Tibial artery (tissue), 4 donors: Measurements from ENCODE around the gene ATXN7.

Experiments
- DNase-seq, 2 donors: peaks; one replicate each; pipeline ENCODE4 v3.0.0-alpha.2; 2019
- H3K27ac ChIP-seq, 2 donors: fragments of 200-600 bp; sonication (generic) in 1 of 2; 1 replicate in 1 of 2; 2 replicates in 1 of 2; pipeline ENCODE4 v1.5.1; 2018 to 2019; ENCODE audit warnings: mild to moderate bottlenecking in 1 of 2
- H3K27me3 ChIP-seq, 2 donors: fragments of 200-600 bp; sonication (generic) in 1 of 2; one replicate each; pipeline versions ENCODE4 v1.5.1 to v1.6.0; 2016 to 2019
- H3K36me3 ChIP-seq, 3 donors: fragments of 200-600 bp; sonication (generic) in 2 of 3; one replicate each; pipeline ENCODE4 v1.5.1; 2016 to 2019; ENCODE audit warnings: mild to moderate bottlenecking in 2 of 3
- H3K4me1 ChIP-seq, 4 donors: fragments of 200-600 bp; sonication (generic) in 2 of 4; 1 replicate in 3 of 4; 2 replicates in 1 of 4; pipeline ENCODE4 v1.5.1; 2016 to 2019
- H3K4me3 ChIP-seq, 2 donors: fragments of 200-600 bp; sonication (generic) in 1 of 2; 1 replicate in 1 of 2; 2 replicates in 1 of 2; pipeline ENCODE4 v1.5.1; 2018 to 2019; ENCODE audit warnings: mild to moderate bottlenecking in 2 of 2
- H3K9me3 ChIP-seq, 3 donors: fragments of 200-600 bp; sonication (generic) in 1 of 3; one replicate each; pipeline ENCODE4 v1.5.1; 2016 to 2019
- intact Hi-C: fragments of 100-400 bp; cut with DNase I; formaldehyde crosslinking; loops from one replicate; pipeline ENCODE4 v1.15.0; 2023; ENCODE audit warnings: low total_unique reads
- TF ChIP-seq, protein P1 (sequence below), 2 experiments: fragments of 200-600 bp in 1 of 2; fragments of 450-650 bp in 1 of 2; IDR thresholded peaks; one replicate each; pipeline ENCODE4 v1.5.1; 2017 to 2019; ENCODE audit warnings: antibody characterized with exemption in 2 of 2, mild to moderate bottlenecking in 1 of 2, moderate library complexity in 1 of 2

The ATXN7 gene

DNA sequence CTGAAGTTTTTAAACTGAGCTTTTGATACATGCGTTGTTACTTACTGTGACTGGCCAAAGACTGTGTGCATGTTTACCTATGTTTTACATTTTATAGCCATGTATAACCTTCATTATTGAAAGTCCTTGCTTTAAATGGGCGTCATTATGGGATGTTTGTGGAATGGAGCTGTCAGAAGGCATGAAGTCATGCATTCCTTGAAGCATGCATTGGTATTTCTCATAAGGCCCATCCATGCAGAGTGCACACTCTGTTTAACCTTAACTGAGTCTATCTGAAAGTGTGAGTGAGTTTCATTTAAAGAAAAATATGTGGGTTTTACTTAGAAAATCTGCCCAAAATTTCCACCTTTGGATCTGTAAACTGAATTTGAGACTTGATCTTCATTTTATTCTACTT, 108.5 kb downstream of the ATXN7 start:
- no peaks in the 10 kb centered on the region for H3K27me3 ChIP-seq
- TF ChIP-seq, protein P1, sequence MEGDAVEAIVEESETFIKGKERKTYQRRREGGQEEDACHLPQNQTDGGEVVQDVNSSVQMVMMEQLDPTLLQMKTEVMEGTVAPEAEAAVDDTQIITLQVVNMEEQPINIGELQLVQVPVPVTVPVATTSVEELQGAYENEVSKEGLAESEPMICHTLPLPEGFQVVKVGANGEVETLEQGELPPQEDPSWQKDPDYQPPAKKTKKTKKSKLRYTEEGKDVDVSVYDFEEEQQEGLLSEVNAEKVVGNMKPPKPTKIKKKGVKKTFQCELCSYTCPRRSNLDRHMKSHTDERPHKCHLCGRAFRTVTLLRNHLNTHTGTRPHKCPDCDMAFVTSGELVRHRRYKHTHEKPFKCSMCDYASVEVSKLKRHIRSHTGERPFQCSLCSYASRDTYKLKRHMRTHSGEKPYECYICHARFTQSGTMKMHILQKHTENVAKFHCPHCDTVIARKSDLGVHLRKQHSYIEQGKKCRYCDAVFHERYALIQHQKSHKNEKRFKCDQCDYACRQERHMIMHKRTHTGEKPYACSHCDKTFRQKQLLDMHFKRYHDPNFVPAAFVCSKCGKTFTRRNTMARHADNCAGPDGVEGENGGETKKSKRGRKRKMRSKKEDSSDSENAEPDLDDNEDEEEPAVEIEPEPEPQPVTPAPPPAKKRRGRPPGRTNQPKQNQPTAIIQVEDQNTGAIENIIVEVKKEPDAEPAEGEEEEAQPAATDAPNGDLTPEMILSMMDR (IDR thresholded peaks at IDR 0.05) = no peak
- DNase-seq = no peak
- intact Hi-C loops = no loop called here
- no peaks in the 10 kb centered on the region for H3K9me3 ChIP-seq
- H3K4me3 ChIP-seq = no peak overlapping the region
- peaks cover 0 to 83% (median 65%) of the 10 kb centered on the region in 4 donors for H3K4me1 ChIP-seq
- H3K27ac ChIP-seq = no peak overlapping the region
- H3K36me3 ChIP-seq = no peaks in the 10 kb centered on the region

DNA sequence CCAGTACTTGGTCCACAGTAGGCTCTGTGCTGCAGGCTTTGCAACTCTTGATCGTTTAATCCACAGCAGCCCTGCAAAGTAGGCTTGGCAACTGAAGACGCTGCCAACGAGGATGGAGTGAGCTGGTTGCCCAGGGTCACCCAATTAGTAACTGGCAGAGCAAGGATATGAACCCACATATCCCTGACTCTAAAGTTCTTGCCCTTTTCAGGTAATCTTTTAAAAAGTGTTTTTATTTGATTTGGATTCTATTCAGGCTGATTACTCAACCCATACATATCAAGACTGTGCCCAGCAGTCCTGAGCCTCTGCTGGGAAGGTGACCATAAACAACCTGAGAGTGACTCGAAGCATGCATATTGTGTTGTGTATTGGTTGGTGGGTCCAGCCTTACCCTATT, 109.3 kb downstream of the ATXN7 start:
- no peak for DNase-seq
- TF ChIP-seq, protein P1 (IDR thresholded peaks at IDR 0.05) = no peak
- Histone ChIP-seq H3K9me3 (no peaks in the 10 kb centered on the region), H3K36me3 (no peaks in the 10 kb centered on the region), H3K4me1 (peaks cover 0 to 84% (median 61%) of the 10 kb centered on the region in 4 donors), H3K27me3 (no peaks in the 10 kb centered on the region), H3K4me3 (no peak overlapping the region), H3K27ac (no peak overlapping the region)
- intact Hi-C loops = no loop called here

DNA sequence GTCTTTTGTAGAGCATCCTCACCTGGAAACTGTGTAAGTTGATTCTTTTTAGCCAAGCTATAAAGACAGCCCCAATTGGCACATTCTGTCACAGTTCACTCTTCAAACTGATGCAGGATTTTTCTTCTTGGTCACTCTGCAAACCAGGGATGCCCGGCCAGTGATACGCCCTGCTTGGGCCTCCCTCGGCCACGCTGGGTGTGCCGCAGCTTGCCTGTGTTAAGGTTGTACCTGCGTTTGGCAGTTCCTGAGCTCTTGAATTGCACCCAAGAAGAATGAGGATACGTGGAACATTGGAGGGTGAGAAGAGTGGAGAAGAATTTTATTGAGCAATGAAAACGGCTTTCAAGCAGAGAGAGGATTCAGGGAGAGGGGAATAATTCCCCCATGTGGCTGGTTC, 109.7 kb downstream of the ATXN7 start:
- Histone ChIP-seq H3K4me1 (peaks cover 0 to 84% (median 58%) of the 10 kb centered on the region in 4 donors), H3K9me3 (no peaks in the 10 kb centered on the region), H3K4me3 (no peak overlapping the region), H3K27me3 (no peaks in the 10 kb centered on the region), H3K27ac (no peak overlapping the region), H3K36me3 (no peaks in the 10 kb centered on the region)
- TF ChIP-seq, protein P1 (IDR thresholded peaks at IDR 0.05) = no peak
- intact Hi-C loops = no loop called here
- DNase-seq = no peak

DNA sequence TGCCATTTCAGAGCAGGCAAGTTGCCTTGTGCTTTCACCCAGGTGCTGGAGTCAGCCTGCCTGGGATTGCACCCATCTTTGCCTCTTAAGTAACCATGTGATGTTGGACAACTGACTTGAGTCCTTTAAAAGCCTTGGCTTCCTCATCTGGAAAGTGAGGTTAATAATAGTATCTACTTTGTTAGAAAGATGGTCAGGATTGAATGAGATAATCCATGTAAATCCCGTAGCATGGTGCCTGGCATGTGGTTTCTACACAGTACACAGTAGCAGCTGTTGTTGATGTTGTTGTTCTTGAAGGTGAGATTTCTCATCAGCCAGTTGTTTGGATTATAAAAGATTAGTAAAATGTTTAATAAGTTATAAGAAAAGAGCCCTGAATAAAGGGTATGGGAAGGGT, 110.8 kb downstream of the ATXN7 start:
- H3K36me3 ChIP-seq = no peaks in the 10 kb centered on the region
- H3K9me3 ChIP-seq = no peaks in the 10 kb centered on the region
- peaks cover 0 to 82% (median 51%) of the 10 kb centered on the region in 4 donors for H3K4me1 ChIP-seq
- H3K27me3 ChIP-seq = no peaks in the 10 kb centered on the region
- intact Hi-C loops = no loop called here
- TF ChIP-seq, protein P1 (IDR thresholded peaks at IDR 0.05) = no peak
- H3K27ac ChIP-seq = no peak overlapping the region
- no peak overlapping the region for H3K4me3 ChIP-seq
- no peak for DNase-seq

DNA sequence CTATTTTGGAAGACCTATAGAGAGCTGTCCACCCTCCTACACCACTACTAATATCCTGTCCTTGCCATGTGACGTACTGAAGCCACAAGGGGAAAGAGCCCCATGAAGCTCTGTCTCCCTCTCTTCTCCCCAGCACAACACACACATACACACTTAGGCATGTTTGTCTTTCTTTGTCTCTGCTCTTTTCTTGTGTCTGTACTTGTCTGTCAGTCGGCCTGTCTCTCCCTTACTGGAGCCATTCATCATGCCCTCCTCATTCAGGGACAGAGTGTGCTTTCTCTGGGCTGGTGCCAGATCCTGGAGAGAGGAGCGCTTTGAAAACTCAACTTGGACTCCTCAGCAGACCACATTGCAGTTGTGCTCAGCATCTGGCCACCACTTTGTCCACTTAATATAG, 112.1 kb downstream of the ATXN7 start:
- no peaks in the 10 kb centered on the region for H3K27me3 ChIP-seq
- no peaks in the 10 kb centered on the region for H3K9me3 ChIP-seq
- DNase-seq = peak; percentile 72 to 79
- H3K36me3 ChIP-seq = peaks cover 6 to 11% (median 9%) of the 10 kb centered on the region in 3 donors
- no peak overlapping the region for H3K4me3 ChIP-seq
- peaks cover 0 to 69% (median 39%) of the 10 kb centered on the region in 4 donors for H3K4me1 ChIP-seq
- H3K27ac ChIP-seq = peak overlapping the region in 1 of 2 donors; percentile 26
- intact Hi-C loops = no loop called here
- TF ChIP-seq, protein P1 (IDR thresholded peaks at IDR 0.05) = no peak
